WTC11 (cell line): ENCODE measurements around the gene COL4A6. TPM values are rescaled to one million over a fixed set of nuclear protein-coding genes. Genes with fewer than 3 reads are reported as not detected.

Source experiments
- ATAC-seq: fragments of 200-7000 bp; cut with Tn5 transposase; 2 replicates; pipeline ENCODE4 v1.10.0; 2021; ENCODE audit warnings: mild to moderate bottlenecking, moderate library complexity
- CTCF ChIA-PET: fragments of 300-600 bp; sonication (Branson Sonifier 250); formaldehyde crosslinking; loops from one replicate; lab custom pipeline; 2021; ENCODE audit warnings: antibody characterized with exemption; lab: Charles Lee
- POLR2A ChIA-PET: fragments of 350-600 bp; sonication (Branson Sonifier 250); formaldehyde crosslinking; loops from one replicate; lab custom pipeline; 2021; ENCODE audit warnings: antibody characterized with exemption; lab: Charles Lee
- DNase-seq: peaks from one replicate; pipeline ENCODE4 v3.0.0; 2021; ENCODE audit warnings: low spot score
- H3K27ac Mint-ChIP-seq: 2 replicates; pipeline ENCODE4 v1.8.0; 2021; ENCODE audit warnings: mixed read lengths
- H3K27me3 Mint-ChIP-seq: 2 replicates; pipeline ENCODE4 v1.8.0; 2021; ENCODE audit warnings: low read depth, mild to moderate bottlenecking, moderate library complexity, mixed read lengths
- H3K36me3 Mint-ChIP-seq: 2 replicates; pipeline ENCODE4 v1.8.0; 2021; ENCODE audit warnings: mixed read lengths
- H3K4me1 Mint-ChIP-seq: 2 replicates; pipeline ENCODE4 v1.8.0; 2022; ENCODE audit warnings: mixed read lengths
- H3K4me3 Mint-ChIP-seq: 2 replicates; pipeline ENCODE4 v1.8.0; 2021; ENCODE audit warnings: mild to moderate bottlenecking, moderate library complexity, mixed read lengths
- H3K9me3 Mint-ChIP-seq: 2 replicates; pipeline ENCODE4 v1.8.0; 2021; ENCODE audit warnings: mixed read lengths
- ATF2 ChIP-seq: sonication (generic); formaldehyde crosslinking; IDR thresholded peaks from 2 replicates; pipeline ENCODE4 v1.8.1; 2022; ENCODE audit warnings: low read depth, missing genetic modification reagents, borderline replicate concordance
- CREB1 ChIP-seq: sonication (generic); formaldehyde crosslinking; IDR thresholded peaks from 2 replicates; pipeline ENCODE4 v1.8.0; 2023; ENCODE audit warnings: mild to moderate bottlenecking, missing genetic modification reagents
- ELF4 ChIP-seq: sonication (generic); formaldehyde crosslinking; IDR thresholded peaks from 2 replicates; pipeline ENCODE4 v1.8.1; 2022; ENCODE audit warnings: low read depth, mild to moderate bottlenecking, moderate library complexity, missing genetic modification reagents
- ESRRA ChIP-seq: sonication (generic); formaldehyde crosslinking; IDR thresholded peaks from 2 replicates; pipeline ENCODE4 v1.8.1; 2022; ENCODE audit warnings: mild to moderate bottlenecking, missing genetic modification reagents, borderline replicate concordance
- FOXP1 ChIP-seq: sonication (generic); formaldehyde crosslinking; IDR thresholded peaks from 2 replicates; pipeline ENCODE4 v1.8.0; 2022; ENCODE audit warnings: missing genetic modification reagents, mild to moderate bottlenecking, moderate library complexity, borderline replicate concordance
- GTF2I ChIP-seq: fragments of 250-450 bp; sonication (Bioruptor Pico); conservative IDR thresholded peaks from 2 replicates; pipeline ENCODE4 v1.4.0; 2021; ENCODE audit warnings: mild to moderate bottlenecking
- HMGXB4 ChIP-seq: sonication (generic); formaldehyde crosslinking; IDR thresholded peaks from 2 replicates; pipeline ENCODE4 v1.8.1; 2023; ENCODE audit warnings: mild to moderate bottlenecking, moderate library complexity, missing genetic modification reagents
- NFATC4 ChIP-seq: fragments of 250-450 bp; sonication (Bioruptor Pico); IDR thresholded peaks from 2 replicates; pipeline ENCODE4 v1.9.0; 2021; ENCODE audit warnings: mild to moderate bottlenecking
- NFYB ChIP-seq: sonication (generic); formaldehyde crosslinking; conservative IDR thresholded peaks from 2 replicates; pipeline ENCODE4 v1.8.0; 2022; ENCODE audit warnings: low read depth, missing genetic modification reagents
- NR1H2 ChIP-seq: sonication (generic); formaldehyde crosslinking; IDR thresholded peaks from 2 replicates; pipeline ENCODE4 v1.9.0; 2021; ENCODE audit warnings: mild to moderate bottlenecking, moderate library complexity, missing genetic modification reagents
- NR3C1 ChIP-seq: sonication (generic); formaldehyde crosslinking; conservative IDR thresholded peaks from 2 replicates; pipeline ENCODE4 v1.8.1; 2023; ENCODE audit warnings: low read depth, mild to moderate bottlenecking, missing genetic modification reagents
- RELA ChIP-seq: sonication (generic); formaldehyde crosslinking; IDR thresholded peaks from 2 replicates; pipeline ENCODE4 v1.8.1; 2022; ENCODE audit warnings: missing genetic modification reagents, mild to moderate bottlenecking, borderline replicate concordance
- TCF7 ChIP-seq: sonication (generic); formaldehyde crosslinking; IDR thresholded peaks from 2 replicates; pipeline ENCODE4 v1.8.0; 2022; ENCODE audit warnings: mild to moderate bottlenecking, low read depth, missing genetic modification reagents, moderate library complexity
- TP53 ChIP-seq: sonication (generic); formaldehyde crosslinking; IDR thresholded peaks from 2 replicates; pipeline ENCODE4 v1.8.1; 2023; ENCODE audit warnings: mild to moderate bottlenecking, missing genetic modification reagents
- ZNF121 ChIP-seq: sonication (generic); formaldehyde crosslinking; IDR thresholded peaks from 2 replicates; pipeline ENCODE4 v1.8.0; 2023; ENCODE audit warnings: missing genetic modification reagents
- ZNF232 ChIP-seq: sonication (generic); formaldehyde crosslinking; IDR thresholded peaks from 2 replicates; pipeline ENCODE4 v1.8.0; 2022; ENCODE audit warnings: mild to moderate bottlenecking, missing genetic modification reagents
- ZNF416 ChIP-seq: fragments of 250-450 bp; sonication (Bioruptor Pico); IDR thresholded peaks from 2 replicates; pipeline ENCODE4 v1.9.0; 2021; ENCODE audit warnings: mild to moderate bottlenecking, inconsistent platforms
- total RNA-seq: library from RNA; stranded (reverse); gene quantifications from 3 replicates; pipeline ENCODE4 v1.2.3, GENCODE V29; 2021
- TF ChIP-seq, protein P1 (sequence below): sonication (generic); formaldehyde crosslinking; IDR thresholded peaks from 2 replicates; pipeline ENCODE4 v1.8.0; 2023; ENCODE audit warnings: missing genetic modification reagents, mild to moderate bottlenecking, borderline replicate concordance
- TF ChIP-seq, protein P2 (sequence below): fragments of 250-450 bp; sonication (Bioruptor Pico); conservative IDR thresholded peaks from 2 replicates; pipeline ENCODE4 v1.9.0; 2021; ENCODE audit warnings: mild to moderate bottlenecking

The COL4A6 gene
- total RNA-seq, 1 experiment from 2014 or later: 15.2 TPM

GRCh38 chrX:108217876-108218275 is 220.3 kb downstream of the COL4A6 start:
- ChIA-PET POLR2A (no interaction called here), CTCF (no interaction called here)
- H3K9me3 Mint-ChIP-seq: no peaks in the 10 kb centered on the region
- H3K4me3 Mint-ChIP-seq: no peak overlapping the region
- H3K27ac Mint-ChIP-seq: no peak overlapping the region
- H3K4me1 Mint-ChIP-seq: no peaks in the 10 kb centered on the region
- ATAC-seq: no peak
- DNase-seq: no peak
- no peak for TF ChIP-seq TP53 (CRISPR knock-in tag)
- TF ChIP-seq ELF4: no peak
- TF ChIP-seq HMGXB4 (CRISPR knock-in tag): no peak
- no peak for TF ChIP-seq NFYB (CRISPR knock-in tag)
- TF ChIP-seq ESRRA (CRISPR knock-in tag): no peak
- H3K27me3 Mint-ChIP-seq: no peaks in the 10 kb centered on the region
- no peaks in the 10 kb centered on the region for H3K36me3 Mint-ChIP-seq

GRCh38 chrX:108216919-108217571 is 221.2 kb downstream of the COL4A6 start:
- H3K27ac Mint-ChIP-seq: 0 out of 2 replicates have a peak overlapping the region, but pooled peaks have one; percentile 50
- DNase-seq (no peak), ATAC-seq (no peak)
- no peaks in the 10 kb centered on the region for H3K27me3 Mint-ChIP-seq
- TF ChIP-seq ZNF232 (CRISPR knock-in tag) (no peak), FOXP1 (no peak), GTF2I (CRISPR knock-in tag) (no peak), ATF2 (no peak), HMGXB4 (CRISPR knock-in tag) (no peak), ZNF416 (CRISPR knock-in tag) (no peak), NR3C1 (no peak), NR1H2 (CRISPR knock-in tag) (no peak), RELA (CRISPR knock-in tag) (no peak), TCF7 (no peak), ZNF121 (CRISPR knock-in tag) (no peak), CREB1 (CRISPR knock-in tag) (no peak), NFATC4 (CRISPR knock-in tag) (no peak)
- TF ChIP-seq, protein P1, sequence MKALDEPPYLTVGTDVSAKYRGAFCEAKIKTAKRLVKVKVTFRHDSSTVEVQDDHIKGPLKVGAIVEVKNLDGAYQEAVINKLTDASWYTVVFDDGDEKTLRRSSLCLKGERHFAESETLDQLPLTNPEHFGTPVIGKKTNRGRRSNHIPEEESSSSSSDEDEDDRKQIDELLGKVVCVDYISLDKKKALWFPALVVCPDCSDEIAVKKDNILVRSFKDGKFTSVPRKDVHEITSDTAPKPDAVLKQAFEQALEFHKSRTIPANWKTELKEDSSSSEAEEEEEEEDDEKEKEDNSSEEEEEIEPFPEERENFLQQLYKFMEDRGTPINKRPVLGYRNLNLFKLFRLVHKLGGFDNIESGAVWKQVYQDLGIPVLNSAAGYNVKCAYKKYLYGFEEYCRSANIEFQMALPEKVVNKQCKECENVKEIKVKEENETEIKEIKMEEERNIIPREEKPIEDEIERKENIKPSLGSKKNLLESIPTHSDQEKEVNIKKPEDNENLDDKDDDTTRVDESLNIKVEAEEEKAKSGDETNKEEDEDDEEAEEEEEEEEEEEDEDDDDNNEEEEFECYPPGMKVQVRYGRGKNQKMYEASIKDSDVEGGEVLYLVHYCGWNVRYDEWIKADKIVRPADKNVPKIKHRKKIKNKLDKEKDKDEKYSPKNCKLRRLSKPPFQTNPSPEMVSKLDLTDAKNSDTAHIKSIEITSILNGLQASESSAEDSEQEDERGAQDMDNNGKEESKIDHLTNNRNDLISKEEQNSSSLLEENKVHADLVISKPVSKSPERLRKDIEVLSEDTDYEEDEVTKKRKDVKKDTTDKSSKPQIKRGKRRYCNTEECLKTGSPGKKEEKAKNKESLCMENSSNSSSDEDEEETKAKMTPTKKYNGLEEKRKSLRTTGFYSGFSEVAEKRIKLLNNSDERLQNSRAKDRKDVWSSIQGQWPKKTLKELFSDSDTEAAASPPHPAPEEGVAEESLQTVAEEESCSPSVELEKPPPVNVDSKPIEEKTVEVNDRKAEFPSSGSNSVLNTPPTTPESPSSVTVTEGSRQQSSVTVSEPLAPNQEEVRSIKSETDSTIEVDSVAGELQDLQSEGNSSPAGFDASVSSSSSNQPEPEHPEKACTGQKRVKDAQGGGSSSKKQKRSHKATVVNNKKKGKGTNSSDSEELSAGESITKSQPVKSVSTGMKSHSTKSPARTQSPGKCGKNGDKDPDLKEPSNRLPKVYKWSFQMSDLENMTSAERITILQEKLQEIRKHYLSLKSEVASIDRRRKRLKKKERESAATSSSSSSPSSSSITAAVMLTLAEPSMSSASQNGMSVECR (CRISPR knock-in tag): no peak
- TF ChIP-seq, protein P2, sequence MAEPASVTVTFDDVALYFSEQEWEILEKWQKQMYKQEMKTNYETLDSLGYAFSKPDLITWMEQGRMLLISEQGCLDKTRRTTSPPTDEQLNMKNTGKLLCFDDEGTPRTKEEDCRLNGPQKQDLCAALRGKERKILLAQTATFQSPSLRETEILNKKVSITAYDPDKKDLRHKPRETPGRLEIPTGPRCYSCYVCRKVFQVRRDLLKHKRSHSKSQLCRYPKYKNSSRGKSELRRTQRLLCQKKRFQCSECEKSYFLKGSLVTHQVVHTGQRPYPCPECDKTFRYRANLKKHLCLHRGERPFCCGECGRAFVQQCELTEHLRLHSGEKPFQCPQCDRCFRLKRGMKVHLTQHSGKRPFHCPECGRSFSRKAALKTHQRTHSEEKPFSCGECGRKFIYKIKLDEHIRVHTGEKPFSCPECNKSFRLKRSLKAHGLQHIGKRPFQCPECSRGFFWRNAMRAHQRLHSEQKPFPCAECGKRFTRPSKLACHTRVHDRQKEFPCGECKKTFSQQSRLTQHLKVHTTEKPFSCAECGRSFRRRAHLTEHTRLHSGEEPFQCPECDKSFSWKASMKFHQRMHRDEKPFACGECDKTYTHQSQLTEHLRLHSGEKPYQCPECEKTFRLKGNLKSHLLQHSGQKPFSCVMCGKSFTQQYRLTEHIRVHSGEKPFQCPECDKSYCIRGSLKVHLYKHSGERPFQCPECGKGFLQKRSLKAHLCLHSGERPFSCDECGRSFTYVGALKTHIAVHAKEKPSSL (CRISPR knock-in tag): no peak
- H3K4me3 Mint-ChIP-seq: no peak overlapping the region
- no peaks in the 10 kb centered on the region for H3K36me3 Mint-ChIP-seq
- ChIA-PET CTCF (interaction anchor here (3.3 kb wide), 1 partner anchor 8 kb away, joined by 14 read pairs; no protein-coding TSS in a partner anchor), POLR2A (no interaction called here)
- H3K4me1 Mint-ChIP-seq: no peaks in the 10 kb centered on the region
- H3K9me3 Mint-ChIP-seq: no peaks in the 10 kb centered on the region
